GM12891 (cell line): ENCODE results near the gene NISCH.
A peak's percentile ranks its signal among the peaks of the same experiment; 100 is the strongest.

Source experiments
- DNase-seq: peaks from one replicate; pipeline ENCODE4 v3.0.0; 2011; ENCODE audit warnings: low spot score; ENCODE audit not compliant: insufficient read length
- FAIRE-seq: peaks from 2 replicates; lab custom pipeline; 2011; peaks lifted over from hg19 to GRCh38; lab: Jason Lieb, UNC
- PAX5 ChIP-seq: IDR thresholded peaks from 2 replicates; pipeline ENCODE4 v1.6.1; 2011; ENCODE audit warnings: low read length, moderate library complexity, mild to moderate bottlenecking; ENCODE audit not compliant: insufficient read depth, severe bottlenecking
- POLR2A ChIP-seq: IDR thresholded peaks from 2 replicates; pipeline ENCODE4 v1.6.1; 2011; ENCODE audit warnings: low read depth, low read length, control low read depth
- POLR2AphosphoS5 ChIP-seq: IDR thresholded peaks from 2 replicates; pipeline ENCODE4 v1.6.1; 2011; ENCODE audit warnings: low read depth, low read length, control low read depth
- POU2F2 ChIP-seq: IDR thresholded peaks from 2 replicates; pipeline ENCODE4 v1.6.1; 2011; ENCODE audit warnings: low read depth, mild to moderate bottlenecking, control low read depth, low read length, moderate library complexity
- SPI1 ChIP-seq: IDR thresholded peaks from 2 replicates; pipeline ENCODE4 v1.6.1; 2011; ENCODE audit warnings: low read depth, low read length, control low read depth
- TAF1 ChIP-seq: IDR thresholded peaks from 2 replicates; pipeline ENCODE4 v1.6.1; 2011; ENCODE audit warnings: low read depth, low read length, control low read depth

Gene NISCH

GRCh38 chr3:52463416-52463815 is 8.0 kb downstream of the NISCH start:
- FAIRE-seq (no peak), DNase-seq (no peak)
- TF ChIP-seq PAX5 (no peak), TAF1 (no peak), SPI1 (no peak), POLR2A (no peak), POLR2AphosphoS5 (no peak), POU2F2 (no peak)

GRCh38 chr3:52468336-52468735 is 12.9 kb downstream of the NISCH start:
- DNase-seq (no peak), FAIRE-seq (no peak)
- TF ChIP-seq POLR2A: no peak
- no peak for TF ChIP-seq POLR2AphosphoS5
- no peak for TF ChIP-seq PAX5
- TF ChIP-seq SPI1: no peak
- no peak for TF ChIP-seq TAF1
- no peak for TF ChIP-seq POU2F2

GRCh38 chr3:52469001-52469400 is 13.6 kb downstream of the NISCH start:
- FAIRE-seq: no peak
- TF ChIP-seq POU2F2: no peak
- TF ChIP-seq PAX5: no peak
- no peak for TF ChIP-seq POLR2AphosphoS5
- no peak for DNase-seq

- DNase-seq (no peak), FAIRE-seq (no peak)
- TF ChIP-seq SPI1: no peak
- TF ChIP-seq TAF1: no peak
- no peak for TF ChIP-seq PAX5
- TF ChIP-seq POLR2A: no peak
- TF ChIP-seq POU2F2: no peak
- no peak for TF ChIP-seq POLR2AphosphoS5
Observed at GRCh38 chr3:52470920-52471319, 15.5 kb downstream of the NISCH start.

DNA sequence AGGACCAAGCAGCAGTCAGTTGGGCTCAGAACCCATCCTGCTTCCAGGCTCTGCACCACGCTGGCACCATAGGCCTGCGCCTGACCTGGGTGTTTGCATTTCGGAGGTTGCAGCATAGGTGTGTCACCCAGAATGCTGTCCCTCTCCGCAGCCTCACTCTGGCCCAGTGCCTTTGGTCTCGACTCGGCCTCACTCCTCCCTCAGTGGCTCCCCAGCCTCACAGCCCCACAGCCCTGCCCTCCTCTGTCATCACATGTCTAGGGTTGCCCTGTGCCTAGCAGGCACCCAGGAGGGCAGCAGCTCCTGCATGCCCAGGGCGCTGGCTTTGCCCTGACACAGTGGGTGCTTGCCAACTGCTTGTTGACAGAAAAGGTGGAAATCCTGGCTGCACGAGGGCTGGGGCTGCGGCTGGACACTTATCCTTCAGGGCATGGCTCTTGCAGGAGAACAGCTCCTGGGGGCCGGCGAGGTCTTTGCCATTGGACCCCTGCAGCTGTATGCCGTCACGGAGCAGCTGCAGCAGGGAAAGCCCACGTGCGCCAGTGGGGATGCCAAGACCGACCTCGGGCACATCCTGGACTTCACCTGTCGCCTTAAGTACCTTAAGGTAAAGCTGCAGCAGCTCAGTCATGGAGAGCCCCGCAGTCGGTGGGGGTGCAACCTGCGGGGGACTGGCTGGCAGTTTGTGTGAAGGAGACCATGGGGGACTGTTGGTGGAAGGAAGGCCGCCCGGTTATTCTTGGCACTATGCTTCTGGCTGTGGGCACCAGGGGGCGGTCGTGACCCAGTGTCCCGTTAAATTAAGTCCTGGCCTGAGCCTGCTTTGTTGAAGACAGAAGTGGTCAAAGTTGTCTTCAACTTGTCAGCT is 16.2 kb downstream of the NISCH start:
- FAIRE-seq (peak; percentile 89), DNase-seq (no peak)
- TF ChIP-seq POU2F2 (no peak), POLR2A (no peak), TAF1 (no peak), POLR2AphosphoS5 (no peak), SPI1 (no peak), PAX5 (no peak)

GRCh38 chr3:52472239-52473000 is 17.0 kb downstream of the NISCH start:
- no peak for TF ChIP-seq POU2F2
- TF ChIP-seq TAF1: no peak
- no peak for TF ChIP-seq PAX5
- TF ChIP-seq SPI1: no peak
- no peak for TF ChIP-seq POLR2A
- no peak for TF ChIP-seq POLR2AphosphoS5

GRCh38 chr3:52473026-52473425 is 17.6 kb downstream of the NISCH start:
- no peak for TF ChIP-seq TAF1
- no peak for TF ChIP-seq POLR2AphosphoS5
- no peak for TF ChIP-seq SPI1
- no peak for TF ChIP-seq POU2F2
- TF ChIP-seq PAX5: no peak
- TF ChIP-seq POLR2A: no peak
- FAIRE-seq (no peak), DNase-seq (no peak)

More at GRCh38 chr3:52472239-52473000, 17.0 kb downstream of the NISCH start:
- FAIRE-seq (no peak), DNase-seq (no peak)

GRCh38 chr3:52477076-52477795 is 21.8 kb downstream of the NISCH start:
- TF ChIP-seq POLR2A (no peak), SPI1 (no peak), PAX5 (no peak)

GRCh38 chr3:52477796-52478095 is 22.3 kb downstream of the NISCH start:
- no peak for TF ChIP-seq POLR2AphosphoS5
- TF ChIP-seq POLR2A: no peak
- no peak for TF ChIP-seq TAF1
- no peak for TF ChIP-seq POU2F2
- TF ChIP-seq PAX5: no peak
- TF ChIP-seq SPI1: no peak
- DNase-seq: no peak
- FAIRE-seq: no peak

More at GRCh38 chr3:52477076-52477795, 21.8 kb downstream of the NISCH start:
- DNase-seq (no peak), FAIRE-seq (no peak)
